ENCODE data around the gene SPRY4. TPM values are rescaled to one million over a fixed set of nuclear protein-coding genes. Genes with fewer than 3 reads are reported as not detected.
"Not testable (repeated sequence)": the region's sequence is repeated elsewhere in the genome, so short reads cannot be mapped to it uniquely, and the experiment has no call there.

Gene SPRY4
- total RNA-seq, 1 experiment from 2014 or later, result 140 TPM

DNA sequence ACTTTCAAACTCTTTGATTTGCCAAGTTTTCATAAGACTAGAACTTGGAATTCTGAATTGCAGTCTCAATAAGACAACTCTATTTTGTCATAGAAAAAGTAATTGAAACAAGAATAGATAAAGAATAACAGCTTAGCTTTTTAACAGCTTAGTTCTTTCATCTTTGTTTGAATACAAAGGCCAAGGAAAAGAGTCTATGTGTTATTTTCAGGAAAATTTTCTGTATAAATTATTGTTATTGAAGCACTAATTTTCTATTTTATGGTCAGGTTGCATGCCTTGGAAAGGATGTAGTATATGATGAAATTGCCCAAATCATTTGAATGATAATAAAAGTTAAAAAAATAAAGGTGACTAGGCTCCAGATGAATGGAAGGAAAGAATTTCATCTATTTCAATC is 25.2 kb upstream of the SPRY4 start (continued):
- TF ChIP-seq, protein P1, sequence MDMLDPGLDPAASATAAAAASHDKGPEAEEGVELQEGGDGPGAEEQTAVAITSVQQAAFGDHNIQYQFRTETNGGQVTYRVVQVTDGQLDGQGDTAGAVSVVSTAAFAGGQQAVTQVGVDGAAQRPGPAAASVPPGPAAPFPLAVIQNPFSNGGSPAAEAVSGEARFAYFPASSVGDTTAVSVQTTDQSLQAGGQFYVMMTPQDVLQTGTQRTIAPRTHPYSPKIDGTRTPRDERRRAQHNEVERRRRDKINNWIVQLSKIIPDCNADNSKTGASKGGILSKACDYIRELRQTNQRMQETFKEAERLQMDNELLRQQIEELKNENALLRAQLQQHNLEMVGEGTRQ (CRISPR knock-in tag; IDR thresholded peaks at IDR 0.05), result no peak

DNA sequence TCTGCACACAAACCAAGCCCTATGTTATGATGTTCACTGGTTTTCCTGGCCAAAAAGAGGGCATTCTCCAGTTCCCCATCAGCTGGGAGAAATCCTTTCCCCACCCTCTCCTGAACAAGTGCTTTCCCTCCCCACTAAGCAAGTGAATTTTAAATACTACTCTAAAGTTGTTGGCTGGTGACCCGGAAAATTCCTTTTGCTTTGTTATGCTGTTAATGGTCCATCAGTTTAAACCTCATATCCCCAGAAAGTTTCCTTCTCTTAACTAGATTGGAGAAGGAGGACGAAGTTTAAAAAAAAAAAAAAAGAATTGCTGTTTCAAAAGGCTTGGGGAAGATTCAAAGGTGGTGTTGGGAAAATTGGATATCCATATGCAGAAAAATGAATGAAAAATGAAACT is 21.9 kb upstream of the SPRY4 start:
- peaks cover 53% of the 10 kb centered on the region for H3K9me3 Mint-ChIP-seq

DNA sequence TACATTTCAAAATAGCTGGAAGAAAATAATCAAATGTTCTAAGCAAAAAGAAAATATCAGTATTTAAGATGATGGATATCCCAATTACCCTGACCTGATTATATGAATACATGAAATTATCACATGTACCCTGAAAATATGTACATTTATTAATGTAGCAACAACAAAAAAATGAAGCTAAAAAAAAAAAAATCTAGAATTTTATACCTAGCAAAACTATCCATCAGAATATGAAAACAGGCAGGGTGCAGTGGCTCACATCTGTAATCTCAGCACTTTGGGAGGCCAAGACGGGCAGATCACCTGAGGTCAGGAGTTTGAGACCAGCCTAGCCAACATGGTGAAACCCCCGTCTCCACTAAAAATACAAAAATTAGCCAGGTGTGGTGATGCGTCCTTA is 20.1 kb upstream of the SPRY4 start:
- not testable (repeated sequence) for DNase-seq (ENCODE audit: low spot score); H3K4me3 Mint-ChIP-seq; H3K27ac Mint-ChIP-seq; ATAC-seq; H3K27me3 Mint-ChIP-seq (ENCODE audit: low read depth)
- POLR2A ChIA-PET, result interaction anchor here (0.8 kb wide), 1 partner anchor 13 kb away, joined by 3 read pairs; no protein-coding TSS in a partner anchor
- H3K9me3 Mint-ChIP-seq, result peaks cover 55% of the 10 kb centered on the region
- H3K4me1 Mint-ChIP-seq, result peaks cover 23% of the 10 kb centered on the region
- CTCF ChIA-PET, result interaction anchor here (0.6 to 1.0 kb wide), 2 partner anchors 177 to 369 kb away, joined by 4 read pairs; no protein-coding TSS in a partner anchor
- H3K36me3 Mint-ChIP-seq, result peaks cover 64% of the 10 kb centered on the region

More for the DNA sequence above, 21.9 kb upstream of the SPRY4 start:
- DNase-seq (ENCODE audit: low spot score), result no peak
- Mint-ChIP-seq H3K27me3 (ENCODE audit: low read depth) (no peaks in the 10 kb centered on the region), H3K4me1 (peaks cover 22% of the 10 kb centered on the region), H3K27ac (peak overlapping the region; percentile 22; the same call in 1 of the 2 replicates), H3K4me3 (no peak overlapping the region), H3K36me3 (peaks cover 59% of the 10 kb centered on the region)
- POLR2A ChIA-PET, result no interaction called here
- ATAC-seq, result no peak
- TF ChIP-seq, protein P2, sequence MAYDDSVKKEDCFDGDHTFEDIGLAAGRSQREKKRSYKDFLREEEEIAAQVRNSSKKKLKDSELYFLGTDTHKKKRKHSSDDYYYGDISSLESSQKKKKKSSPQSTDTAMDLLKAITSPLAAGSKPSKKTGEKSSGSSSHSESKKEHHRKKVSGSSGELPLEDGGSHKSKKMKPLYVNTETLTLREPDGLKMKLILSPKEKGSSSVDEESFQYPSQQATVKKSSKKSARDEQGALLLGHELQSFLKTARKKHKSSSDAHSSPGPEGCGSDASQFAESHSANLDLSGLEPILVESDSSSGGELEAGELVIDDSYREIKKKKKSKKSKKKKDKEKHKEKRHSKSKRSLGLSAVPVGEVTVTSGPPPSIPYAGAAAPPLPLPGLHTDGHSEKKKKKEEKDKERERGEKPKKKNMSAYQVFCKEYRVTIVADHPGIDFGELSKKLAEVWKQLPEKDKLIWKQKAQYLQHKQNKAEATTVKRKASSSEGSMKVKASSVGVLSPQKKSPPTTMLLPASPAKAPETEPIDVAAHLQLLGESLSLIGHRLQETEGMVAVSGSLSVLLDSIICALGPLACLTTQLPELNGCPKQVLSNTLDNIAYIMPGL (CRISPR knock-in tag; IDR thresholded peaks at IDR 0.05), result no peak
- TF ChIP-seq NR2C2 (CRISPR knock-in tag; IDR thresholded peaks at IDR 0.05), result no peak
- TF ChIP-seq ZNF671 (CRISPR knock-in tag; IDR thresholded peaks at IDR 0.05), result no peak
- no peak for TF ChIP-seq GRHL2 (CRISPR knock-in tag; IDR thresholded peaks at IDR 0.05; ENCODE audit: insufficient replicate concordance, severe bottlenecking)
- TF ChIP-seq, protein P3, sequence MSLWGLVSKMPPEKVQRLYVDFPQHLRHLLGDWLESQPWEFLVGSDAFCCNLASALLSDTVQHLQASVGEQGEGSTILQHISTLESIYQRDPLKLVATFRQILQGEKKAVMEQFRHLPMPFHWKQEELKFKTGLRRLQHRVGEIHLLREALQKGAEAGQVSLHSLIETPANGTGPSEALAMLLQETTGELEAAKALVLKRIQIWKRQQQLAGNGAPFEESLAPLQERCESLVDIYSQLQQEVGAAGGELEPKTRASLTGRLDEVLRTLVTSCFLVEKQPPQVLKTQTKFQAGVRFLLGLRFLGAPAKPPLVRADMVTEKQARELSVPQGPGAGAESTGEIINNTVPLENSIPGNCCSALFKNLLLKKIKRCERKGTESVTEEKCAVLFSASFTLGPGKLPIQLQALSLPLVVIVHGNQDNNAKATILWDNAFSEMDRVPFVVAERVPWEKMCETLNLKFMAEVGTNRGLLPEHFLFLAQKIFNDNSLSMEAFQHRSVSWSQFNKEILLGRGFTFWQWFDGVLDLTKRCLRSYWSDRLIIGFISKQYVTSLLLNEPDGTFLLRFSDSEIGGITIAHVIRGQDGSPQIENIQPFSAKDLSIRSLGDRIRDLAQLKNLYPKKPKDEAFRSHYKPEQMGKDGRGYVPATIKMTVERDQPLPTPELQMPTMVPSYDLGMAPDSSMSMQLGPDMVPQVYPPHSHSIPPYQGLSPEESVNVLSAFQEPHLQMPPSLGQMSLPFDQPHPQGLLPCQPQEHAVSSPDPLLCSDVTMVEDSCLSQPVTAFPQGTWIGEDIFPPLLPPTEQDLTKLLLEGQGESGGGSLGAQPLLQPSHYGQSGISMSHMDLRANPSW (CRISPR knock-in tag; conservative IDR thresholded peaks at IDR 0.05; ENCODE audit: low read depth), result no peak
- TF ChIP-seq, protein P4, sequence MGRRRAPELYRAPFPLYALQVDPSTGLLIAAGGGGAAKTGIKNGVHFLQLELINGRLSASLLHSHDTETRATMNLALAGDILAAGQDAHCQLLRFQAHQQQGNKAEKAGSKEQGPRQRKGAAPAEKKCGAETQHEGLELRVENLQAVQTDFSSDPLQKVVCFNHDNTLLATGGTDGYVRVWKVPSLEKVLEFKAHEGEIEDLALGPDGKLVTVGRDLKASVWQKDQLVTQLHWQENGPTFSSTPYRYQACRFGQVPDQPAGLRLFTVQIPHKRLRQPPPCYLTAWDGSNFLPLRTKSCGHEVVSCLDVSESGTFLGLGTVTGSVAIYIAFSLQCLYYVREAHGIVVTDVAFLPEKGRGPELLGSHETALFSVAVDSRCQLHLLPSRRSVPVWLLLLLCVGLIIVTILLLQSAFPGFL (CRISPR knock-in tag; IDR thresholded peaks at IDR 0.05; ENCODE audit: borderline replicate concordance), result no peak
- TF ChIP-seq, protein P5, sequence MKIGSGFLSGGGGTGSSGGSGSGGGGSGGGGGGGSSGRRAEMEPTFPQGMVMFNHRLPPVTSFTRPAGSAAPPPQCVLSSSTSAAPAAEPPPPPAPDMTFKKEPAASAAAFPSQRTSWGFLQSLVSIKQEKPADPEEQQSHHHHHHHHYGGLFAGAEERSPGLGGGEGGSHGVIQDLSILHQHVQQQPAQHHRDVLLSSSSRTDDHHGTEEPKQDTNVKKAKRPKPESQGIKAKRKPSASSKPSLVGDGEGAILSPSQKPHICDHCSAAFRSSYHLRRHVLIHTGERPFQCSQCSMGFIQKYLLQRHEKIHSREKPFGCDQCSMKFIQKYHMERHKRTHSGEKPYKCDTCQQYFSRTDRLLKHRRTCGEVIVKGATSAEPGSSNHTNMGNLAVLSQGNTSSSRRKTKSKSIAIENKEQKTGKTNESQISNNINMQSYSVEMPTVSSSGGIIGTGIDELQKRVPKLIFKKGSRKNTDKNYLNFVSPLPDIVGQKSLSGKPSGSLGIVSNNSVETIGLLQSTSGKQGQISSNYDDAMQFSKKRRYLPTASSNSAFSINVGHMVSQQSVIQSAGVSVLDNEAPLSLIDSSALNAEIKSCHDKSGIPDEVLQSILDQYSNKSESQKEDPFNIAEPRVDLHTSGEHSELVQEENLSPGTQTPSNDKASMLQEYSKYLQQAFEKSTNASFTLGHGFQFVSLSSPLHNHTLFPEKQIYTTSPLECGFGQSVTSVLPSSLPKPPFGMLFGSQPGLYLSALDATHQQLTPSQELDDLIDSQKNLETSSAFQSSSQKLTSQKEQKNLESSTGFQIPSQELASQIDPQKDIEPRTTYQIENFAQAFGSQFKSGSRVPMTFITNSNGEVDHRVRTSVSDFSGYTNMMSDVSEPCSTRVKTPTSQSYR (CRISPR knock-in tag; IDR thresholded peaks at IDR 0.05), result no peak
- no peak for TF ChIP-seq CREM (CRISPR knock-in tag; IDR thresholded peaks at IDR 0.05)
- no peak for TF ChIP-seq SOX15 (CRISPR knock-in tag; IDR thresholded peaks at IDR 0.05)
- TF ChIP-seq, protein P6, sequence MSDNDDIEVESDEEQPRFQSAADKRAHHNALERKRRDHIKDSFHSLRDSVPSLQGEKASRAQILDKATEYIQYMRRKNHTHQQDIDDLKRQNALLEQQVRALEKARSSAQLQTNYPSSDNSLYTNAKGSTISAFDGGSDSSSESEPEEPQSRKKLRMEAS (CRISPR knock-in tag; IDR thresholded peaks at IDR 0.05), result no peak
- TF ChIP-seq, protein P7, sequence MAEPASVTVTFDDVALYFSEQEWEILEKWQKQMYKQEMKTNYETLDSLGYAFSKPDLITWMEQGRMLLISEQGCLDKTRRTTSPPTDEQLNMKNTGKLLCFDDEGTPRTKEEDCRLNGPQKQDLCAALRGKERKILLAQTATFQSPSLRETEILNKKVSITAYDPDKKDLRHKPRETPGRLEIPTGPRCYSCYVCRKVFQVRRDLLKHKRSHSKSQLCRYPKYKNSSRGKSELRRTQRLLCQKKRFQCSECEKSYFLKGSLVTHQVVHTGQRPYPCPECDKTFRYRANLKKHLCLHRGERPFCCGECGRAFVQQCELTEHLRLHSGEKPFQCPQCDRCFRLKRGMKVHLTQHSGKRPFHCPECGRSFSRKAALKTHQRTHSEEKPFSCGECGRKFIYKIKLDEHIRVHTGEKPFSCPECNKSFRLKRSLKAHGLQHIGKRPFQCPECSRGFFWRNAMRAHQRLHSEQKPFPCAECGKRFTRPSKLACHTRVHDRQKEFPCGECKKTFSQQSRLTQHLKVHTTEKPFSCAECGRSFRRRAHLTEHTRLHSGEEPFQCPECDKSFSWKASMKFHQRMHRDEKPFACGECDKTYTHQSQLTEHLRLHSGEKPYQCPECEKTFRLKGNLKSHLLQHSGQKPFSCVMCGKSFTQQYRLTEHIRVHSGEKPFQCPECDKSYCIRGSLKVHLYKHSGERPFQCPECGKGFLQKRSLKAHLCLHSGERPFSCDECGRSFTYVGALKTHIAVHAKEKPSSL (CRISPR knock-in tag; conservative IDR thresholded peaks at IDR 0.05), result no peak
- TF ChIP-seq ZNF416 (CRISPR knock-in tag; IDR thresholded peaks at IDR 0.05), result no peak
- CTCF ChIA-PET, result no interaction called here

All from WTC11 (cell line).